Measurements from ENCODE around the gene C11orf24.

- TF ChIP-seq CTCF (IDR thresholded peaks at IDR 0.05; ENCODE audit: low read length) (no peak), EZH2 (optimal IDR thresholded peaks at IDR 0.05; ENCODE audit: low read depth, low read length) (no peak)
Measured at GRCh38 chr11:68264244-68264643, 7.5 kb downstream of the C11orf24 start.
